GM12878 (cell line): ENCODE data around the gene ZBTB16. TPM values are rescaled to one million over a fixed set of nuclear protein-coding genes. Genes with fewer than 3 reads are reported as not detected.

Experiments used
- ATAC-seq: fragments of 200-7000 bp; cut with Tn5 transposase; 3 replicates; pipeline ENCODE4 v1.9.1; 2020; ENCODE audit warnings: mild to moderate bottlenecking, moderate library complexity
- BruUV-seq: library from RNA; stranded (reverse); fragments of 400-500 nt; replicated peaks from 2 replicates; lab custom pipeline; 2021; lab: Mats Ljungman, UMichigan
- CTCF ChIA-PET: fragments of 300-600 bp; sonication (Branson Sonifier 250); formaldehyde crosslinking; extraction: SDS; loops from one replicate; lab custom pipeline; 2021; ENCODE audit warnings: inconsistent platforms; lab: Yijun Ruan, JAX
- POLR2A ChIA-PET: fragments of 350-600 bp; formaldehyde crosslinking; extraction: SDS; loops from one replicate; lab custom pipeline; 2021; ENCODE audit warnings: inconsistent platforms; lab: Charles Lee
- RAD21 ChIA-PET: fragments of 300-600 bp; sonication (Branson Sonifier 250); formaldehyde crosslinking; loops from one replicate; lab custom pipeline; 2023; ENCODE audit warnings: antibody characterized with exemption; ENCODE audit not compliant: unreplicated experiment; lab: Charles Lee
- SMC1A ChIA-PET: fragments of 300-600 bp; sonication (Branson Sonifier 250); formaldehyde crosslinking; loops from one replicate; lab custom pipeline; 2023; ENCODE audit not compliant: unreplicated experiment, uncharacterized antibody; lab: Charles Lee
- DNase-seq: peaks from one replicate; pipeline ENCODE4 v3.0.0-alpha.2; 2011; ENCODE audit warnings: low read depth, low spot score
- FAIRE-seq: peaks from 3 replicates; lab custom pipeline; 2011; peaks lifted over from hg19 to GRCh38; lab: Jason Lieb, UNC
- H2AFZ ChIP-seq: 2 replicates; pipeline ENCODE4 v1.6.0; 2011; ENCODE audit warnings: low read depth, low read length, control low read depth; ENCODE audit not compliant: control insufficient read depth
- H3K27ac ChIP-seq: 2 replicates; pipeline ENCODE4 v1.5.1; 2011; ENCODE audit warnings: control low read depth; ENCODE audit not compliant: control insufficient read depth, insufficient read depth
- H3K27me3 ChIP-seq, 2 experiments: replicated peaks in 1 of 2; 2 replicates each; pipeline versions ENCODE4 v1.6.0 to v1.6.1; 2011; ENCODE audit warnings: low read length in 1 of 2; ENCODE audit not compliant: control insufficient read depth in 2 of 2, insufficient read depth in 2 of 2
- H3K36me3 ChIP-seq, 2 experiments: 2 replicates each; pipeline ENCODE4 v1.5.1; 2011; ENCODE audit warnings: low read length in 1 of 2; ENCODE audit not compliant: control insufficient read depth in 2 of 2, insufficient read depth in 2 of 2
- H3K4me1 ChIP-seq: 2 replicates; pipeline ENCODE4 v1.6.1; 2011; ENCODE audit warnings: mild to moderate bottlenecking, low read length, moderate library complexity, mixed read lengths; ENCODE audit not compliant: control insufficient read depth, insufficient read depth
- H3K4me2 ChIP-seq: 2 replicates; pipeline ENCODE4 v1.6.0; 2011; ENCODE audit warnings: control low read depth; ENCODE audit not compliant: control insufficient read depth, insufficient read depth
- H3K4me3 ChIP-seq: fragments of 200-600 bp; sonication (generic); 2 replicates; pipeline ENCODE4 v1.5.1; 2016
- H3K79me2 ChIP-seq: 2 replicates; pipeline ENCODE4 v1.6.0; 2011; ENCODE audit warnings: low read length; ENCODE audit not compliant: control insufficient read depth, insufficient read depth
- H3K9ac ChIP-seq: 2 replicates; pipeline ENCODE4 v1.8.0; 2011; ENCODE audit warnings: low read length, control low read depth, mixed read lengths; ENCODE audit not compliant: control insufficient read depth, insufficient read depth
- H3K9me3 ChIP-seq: replicated peaks from 3 replicates; pipeline ENCODE4 v1.5.1; 2011; ENCODE audit warnings: mild to moderate bottlenecking, low read length; ENCODE audit not compliant: control insufficient read depth, insufficient read depth
- H4K20me1 ChIP-seq: 2 replicates; pipeline ENCODE4 v1.6.0; 2011; ENCODE audit not compliant: control insufficient read depth, insufficient read depth
- WGBS: methylation state at CpG from one replicate; pipeline ENCODE4 v1.1.6; 2016; ENCODE audit warnings: low lambda C conversion rate; ENCODE audit not compliant: insufficient replicate concordance, insufficient coverage; ENCODE audit errors: missing lambda C conversion rate; 5-methylcytosine and 5-hydroxymethylcytosine counted together
- in situ Hi-C: fragments of 300-500 bp; cut with MboI; formaldehyde crosslinking; loops from 9 replicates; pipeline ENCODE4 v1.14.3; 2018; ENCODE audit warnings: mixed read lengths
- intact Hi-C: fragments of 100-400 bp; cut with micrococcal nuclease; formaldehyde crosslinking; loops from one replicate; pipeline ENCODE4 v1.14.2; 2022; ENCODE audit not compliant: unreplicated experiment
- polyA plus RNA-seq, 11 experiments: library from polyadenylated mRNA; depleted of rRNA in 4 of 11; unstranded in 6 of 11; stranded (reverse) in 5 of 11; fragments of >200 nt; fragmentation: Nextera tagmentation in 4 of 11; fragmentation: Illumina TruSeq in 1 of 11; extraction: Ambion mirVana in 4 of 11; extraction: Trizol in 1 of 11; gene quantifications; 1 replicate in 1 of 11; 2 replicates in 10 of 11; pipeline versions ENCODE4 v1.2.1 to v1.2.3, GENCODE V29; 2011 to 2016; ENCODE audit warnings: inconsistent platforms in 2 of 11, missing spikeins in 2 of 11, low read depth in 1 of 11
- total RNA-seq, 4 experiments: library from RNA; depleted of rRNA in 3 of 4; stranded (reverse); fragments of >200 nt in 3 of 4; fragmentation: Illumina TruSeq in 1 of 4; extraction: Trizol in 1 of 4; gene quantifications; 2 replicates each; pipeline versions ENCODE4 v1.2.1 to v1.2.3, GENCODE V29; 2013 to 2021
- TF ChIP-seq, protein P1 (sequence below): fragments of 450-650 bp; formaldehyde crosslinking; IDR thresholded peaks from 2 replicates; pipeline ENCODE4 v1.4.0; 2020; ENCODE audit warnings: mild to moderate bottlenecking, moderate library complexity
- TF ChIP-seq, protein P2 (sequence below): fragments of 450-650 bp; IDR thresholded peaks from 2 replicates; pipeline ENCODE4 v1.6.1; 2017; ENCODE audit warnings: mild to moderate bottlenecking
- TF ChIP-seq, protein P3 (sequence below): fragments of 450-650 bp; IDR thresholded peaks from 2 replicates; pipeline ENCODE4 v1.6.1; 2018; ENCODE audit warnings: borderline replicate concordance, mild to moderate bottlenecking; ENCODE audit not compliant: partially characterized antibody
- TF ChIP-seq, protein P4 (sequence below): fragments of 150-350 bp; IDR thresholded peaks from 2 replicates; pipeline ENCODE4 v1.6.1; 2014; ENCODE audit warnings: mild to moderate bottlenecking, low read depth, low read length
- TF ChIP-seq, protein P5 (sequence below): fragments of 450-650 bp; IDR thresholded peaks from 2 replicates; pipeline ENCODE4 v1.6.1; 2017; ENCODE audit warnings: antibody characterized with exemption, mild to moderate bottlenecking, moderate library complexity

The ZBTB16 gene
- total and polyA plus RNA-seq, 10 of the 15 experiments (the other 5 are each of a cell fraction or from before 2014, with no cell fraction given): 0.38 TPM; not detected in 9

DNA sequence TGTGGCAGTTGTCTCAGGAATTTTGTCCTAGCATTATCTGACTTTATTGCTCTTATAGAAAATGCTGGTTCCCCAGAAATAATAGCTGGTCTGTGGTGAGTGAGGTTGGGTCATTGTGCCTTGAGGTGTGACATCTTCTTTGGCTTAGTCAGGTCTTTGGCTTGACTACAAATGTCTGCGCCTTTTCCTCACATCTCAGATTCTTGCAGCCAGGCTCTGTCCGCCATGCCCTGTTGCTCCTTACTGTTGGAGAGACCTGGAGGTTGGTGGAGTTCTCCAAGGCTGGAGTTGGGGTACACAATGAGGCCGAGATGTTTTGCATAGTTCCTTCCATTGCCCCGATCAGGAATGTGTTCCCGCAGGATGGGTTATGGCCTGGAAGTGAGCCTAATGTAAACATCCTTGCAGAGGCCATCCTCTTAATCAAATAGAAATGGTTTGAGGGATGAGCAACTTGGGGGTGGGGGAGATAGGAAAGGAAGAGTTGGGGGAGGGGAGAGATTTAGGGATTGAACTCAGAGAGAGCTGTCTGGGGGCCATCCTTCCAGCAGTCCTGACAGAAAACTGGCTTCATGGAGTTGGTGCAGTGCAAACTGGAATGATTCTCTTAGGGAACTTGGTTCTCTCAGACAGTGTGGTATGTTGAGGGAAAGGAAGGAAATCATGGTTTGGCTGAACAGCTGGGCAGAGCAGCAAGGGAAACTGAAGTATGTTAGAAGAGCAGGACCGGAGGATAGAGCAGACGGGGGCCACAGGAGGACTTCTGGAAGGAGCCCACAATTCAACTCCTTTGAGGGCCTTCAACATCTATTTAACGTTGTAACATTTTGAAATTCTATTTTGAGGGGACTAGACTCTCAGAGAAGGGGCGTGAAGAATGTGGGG, 49.9 kb downstream of the ZBTB16 start (continued):
- TF ChIP-seq, protein P1, sequence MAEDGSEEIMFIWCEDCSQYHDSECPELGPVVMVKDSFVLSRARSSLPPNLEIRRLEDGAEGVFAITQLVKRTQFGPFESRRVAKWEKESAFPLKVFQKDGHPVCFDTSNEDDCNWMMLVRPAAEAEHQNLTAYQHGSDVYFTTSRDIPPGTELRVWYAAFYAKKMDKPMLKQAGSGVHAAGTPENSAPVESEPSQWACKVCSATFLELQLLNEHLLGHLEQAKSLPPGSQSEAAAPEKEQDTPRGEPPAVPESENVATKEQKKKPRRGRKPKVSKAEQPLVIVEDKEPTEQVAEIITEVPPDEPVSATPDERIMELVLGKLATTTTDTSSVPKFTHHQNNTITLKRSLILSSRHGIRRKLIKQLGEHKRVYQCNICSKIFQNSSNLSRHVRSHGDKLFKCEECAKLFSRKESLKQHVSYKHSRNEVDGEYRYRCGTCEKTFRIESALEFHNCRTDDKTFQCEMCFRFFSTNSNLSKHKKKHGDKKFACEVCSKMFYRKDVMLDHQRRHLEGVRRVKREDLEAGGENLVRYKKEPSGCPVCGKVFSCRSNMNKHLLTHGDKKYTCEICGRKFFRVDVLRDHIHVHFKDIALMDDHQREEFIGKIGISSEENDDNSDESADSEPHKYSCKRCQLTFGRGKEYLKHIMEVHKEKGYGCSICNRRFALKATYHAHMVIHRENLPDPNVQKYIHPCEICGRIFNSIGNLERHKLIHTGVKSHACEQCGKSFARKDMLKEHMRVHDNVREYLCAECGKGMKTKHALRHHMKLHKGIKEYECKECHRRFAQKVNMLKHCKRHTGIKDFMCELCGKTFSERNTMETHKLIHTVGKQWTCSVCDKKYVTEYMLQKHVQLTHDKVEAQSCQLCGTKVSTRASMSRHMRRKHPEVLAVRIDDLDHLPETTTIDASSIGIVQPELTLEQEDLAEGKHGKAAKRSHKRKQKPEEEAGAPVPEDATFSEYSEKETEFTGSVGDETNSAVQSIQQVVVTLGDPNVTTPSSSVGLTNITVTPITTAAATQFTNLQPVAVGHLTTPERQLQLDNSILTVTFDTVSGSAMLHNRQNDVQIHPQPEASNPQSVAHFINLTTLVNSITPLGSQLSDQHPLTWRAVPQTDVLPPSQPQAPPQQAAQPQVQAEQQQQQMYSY: no peak

DNA sequence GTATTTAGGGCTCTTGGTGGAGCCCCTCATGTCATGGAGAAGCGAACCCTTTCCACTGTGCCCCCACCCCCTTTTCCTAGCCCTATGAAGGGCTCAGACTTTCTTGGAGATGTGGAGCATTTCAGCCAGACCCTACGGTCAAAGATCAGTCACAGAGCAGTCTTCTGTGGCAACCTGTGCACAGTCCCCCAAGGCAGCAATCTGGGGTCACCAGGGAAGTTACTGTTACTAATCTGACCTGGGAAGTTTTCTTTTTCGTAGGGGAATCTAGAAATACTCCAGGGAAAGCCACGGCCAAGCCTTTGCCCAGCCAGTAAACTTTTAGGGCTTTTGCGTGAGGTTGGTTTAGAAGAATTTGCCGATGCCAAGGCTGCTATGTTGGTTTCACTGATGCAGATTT, 50.6 kb downstream of the ZBTB16 start:
- Histone ChIP-seq H3K27me3 (peaks cover 1 to 9% of the 10 kb centered on the region in 2 experiments; a peak in 1 of 4 replicates), H2AFZ (no peak overlapping the region), H3K4me3 (no peak overlapping the region), H3K27ac (no peak overlapping the region), H4K20me1 (no peaks in the 10 kb centered on the region), H3K4me2 (no peak overlapping the region), H3K9ac (no peak overlapping the region), H3K79me2 (no peaks in the 10 kb centered on the region), H3K4me1 (no peaks in the 10 kb centered on the region), H3K9me3 (no peaks in the 10 kb centered on the region), H3K36me3 (no peaks in the 10 kb centered on the region)
- ChIA-PET POLR2A (no interaction called here), SMC1A (no interaction called here), CTCF (no interaction called here), RAD21 (no interaction called here)
- DNase-seq: no peak
- ATAC-seq: no peak
- FAIRE-seq: no peak
- in situ Hi-C loops (no loop called here), intact Hi-C loops (no loop called here)
- 22% methylated on average over 6 of the region's 6 CpGs for WGBS
- no TSS peak for BruUV-seq
- TF ChIP-seq, protein P2, sequence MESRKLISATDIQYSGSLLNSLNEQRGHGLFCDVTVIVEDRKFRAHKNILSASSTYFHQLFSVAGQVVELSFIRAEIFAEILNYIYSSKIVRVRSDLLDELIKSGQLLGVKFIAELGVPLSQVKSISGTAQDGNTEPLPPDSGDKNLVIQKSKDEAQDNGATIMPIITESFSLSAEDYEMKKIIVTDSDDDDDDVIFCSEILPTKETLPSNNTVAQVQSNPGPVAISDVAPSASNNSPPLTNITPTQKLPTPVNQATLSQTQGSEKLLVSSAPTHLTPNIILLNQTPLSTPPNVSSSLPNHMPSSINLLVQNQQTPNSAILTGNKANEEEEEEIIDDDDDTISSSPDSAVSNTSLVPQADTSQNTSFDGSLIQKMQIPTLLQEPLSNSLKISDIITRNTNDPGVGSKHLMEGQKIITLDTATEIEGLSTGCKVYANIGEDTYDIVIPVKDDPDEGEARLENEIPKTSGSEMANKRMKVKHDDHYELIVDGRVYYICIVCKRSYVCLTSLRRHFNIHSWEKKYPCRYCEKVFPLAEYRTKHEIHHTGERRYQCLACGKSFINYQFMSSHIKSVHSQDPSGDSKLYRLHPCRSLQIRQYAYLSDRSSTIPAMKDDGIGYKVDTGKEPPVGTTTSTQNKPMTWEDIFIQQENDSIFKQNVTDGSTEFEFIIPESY: no peak
- TF ChIP-seq, protein P3, sequence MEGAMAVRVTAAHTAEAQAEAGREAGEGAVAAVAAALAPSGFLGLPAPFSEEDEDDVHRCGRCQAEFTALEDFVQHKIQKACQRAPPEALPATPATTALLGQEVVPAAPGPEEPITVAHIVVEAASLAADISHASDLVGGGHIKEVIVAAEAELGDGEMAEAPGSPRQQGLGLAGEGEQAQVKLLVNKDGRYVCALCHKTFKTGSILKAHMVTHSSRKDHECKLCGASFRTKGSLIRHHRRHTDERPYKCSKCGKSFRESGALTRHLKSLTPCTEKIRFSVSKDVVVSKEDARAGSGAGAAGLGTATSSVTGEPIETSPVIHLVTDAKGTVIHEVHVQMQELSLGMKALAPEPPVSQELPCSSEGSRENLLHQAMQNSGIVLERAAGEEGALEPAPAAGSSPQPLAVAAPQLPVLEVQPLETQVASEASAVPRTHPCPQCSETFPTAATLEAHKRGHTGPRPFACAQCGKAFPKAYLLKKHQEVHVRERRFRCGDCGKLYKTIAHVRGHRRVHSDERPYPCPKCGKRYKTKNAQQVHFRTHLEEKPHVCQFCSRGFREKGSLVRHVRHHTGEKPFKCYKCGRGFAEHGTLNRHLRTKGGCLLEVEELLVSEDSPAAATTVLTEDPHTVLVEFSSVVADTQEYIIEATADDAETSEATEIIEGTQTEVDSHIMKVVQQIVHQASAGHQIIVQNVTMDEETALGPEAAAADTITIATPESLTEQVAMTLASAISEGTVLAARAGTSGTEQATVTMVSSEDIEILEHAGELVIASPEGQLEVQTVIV: no peak
- TF ChIP-seq, protein P4, sequence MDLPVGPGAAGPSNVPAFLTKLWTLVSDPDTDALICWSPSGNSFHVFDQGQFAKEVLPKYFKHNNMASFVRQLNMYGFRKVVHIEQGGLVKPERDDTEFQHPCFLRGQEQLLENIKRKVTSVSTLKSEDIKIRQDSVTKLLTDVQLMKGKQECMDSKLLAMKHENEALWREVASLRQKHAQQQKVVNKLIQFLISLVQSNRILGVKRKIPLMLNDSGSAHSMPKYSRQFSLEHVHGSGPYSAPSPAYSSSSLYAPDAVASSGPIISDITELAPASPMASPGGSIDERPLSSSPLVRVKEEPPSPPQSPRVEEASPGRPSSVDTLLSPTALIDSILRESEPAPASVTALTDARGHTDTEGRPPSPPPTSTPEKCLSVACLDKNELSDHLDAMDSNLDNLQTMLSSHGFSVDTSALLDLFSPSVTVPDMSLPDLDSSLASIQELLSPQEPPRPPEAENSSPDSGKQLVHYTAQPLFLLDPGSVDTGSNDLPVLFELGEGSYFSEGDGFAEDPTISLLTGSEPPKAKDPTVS: no peak
- TF ChIP-seq, protein P5, sequence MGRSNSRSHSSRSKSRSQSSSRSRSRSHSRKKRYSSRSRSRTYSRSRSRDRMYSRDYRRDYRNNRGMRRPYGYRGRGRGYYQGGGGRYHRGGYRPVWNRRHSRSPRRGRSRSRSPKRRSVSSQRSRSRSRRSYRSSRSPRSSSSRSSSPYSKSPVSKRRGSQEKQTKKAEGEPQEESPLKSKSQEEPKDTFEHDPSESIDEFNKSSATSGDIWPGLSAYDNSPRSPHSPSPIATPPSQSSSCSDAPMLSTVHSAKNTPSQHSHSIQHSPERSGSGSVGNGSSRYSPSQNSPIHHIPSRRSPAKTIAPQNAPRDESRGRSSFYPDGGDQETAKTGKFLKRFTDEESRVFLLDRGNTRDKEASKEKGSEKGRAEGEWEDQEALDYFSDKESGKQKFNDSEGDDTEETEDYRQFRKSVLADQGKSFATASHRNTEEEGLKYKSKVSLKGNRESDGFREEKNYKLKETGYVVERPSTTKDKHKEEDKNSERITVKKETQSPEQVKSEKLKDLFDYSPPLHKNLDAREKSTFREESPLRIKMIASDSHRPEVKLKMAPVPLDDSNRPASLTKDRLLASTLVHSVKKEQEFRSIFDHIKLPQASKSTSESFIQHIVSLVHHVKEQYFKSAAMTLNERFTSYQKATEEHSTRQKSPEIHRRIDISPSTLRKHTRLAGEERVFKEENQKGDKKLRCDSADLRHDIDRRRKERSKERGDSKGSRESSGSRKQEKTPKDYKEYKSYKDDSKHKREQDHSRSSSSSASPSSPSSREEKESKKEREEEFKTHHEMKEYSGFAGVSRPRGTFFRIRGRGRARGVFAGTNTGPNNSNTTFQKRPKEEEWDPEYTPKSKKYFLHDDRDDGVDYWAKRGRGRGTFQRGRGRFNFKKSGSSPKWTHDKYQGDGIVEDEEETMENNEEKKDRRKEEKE: no peak
